Activated T-cell treated with anti-CD3 and anti-CD28 coated beads, Interleukin-2, amount 50 U/mL, for 4 hours (primary cell): Measurements from ENCODE around the gene SCMH1. TPM values are rescaled to one million over a fixed set of nuclear protein-coding genes. Genes with fewer than 3 reads are reported as not detected.
A peak's percentile ranks its signal among the peaks of the same experiment; 100 is the strongest.
"Not testable (repeated sequence)": the region's sequence is repeated elsewhere in the genome, so short reads cannot be mapped to it uniquely, and the experiment has no call there.

ENCODE experiments used
- ATAC-seq, 2 donors: fragments of 200-7000 bp; cut with Tn5 transposase; one replicate each; pipeline ENCODE4 v1.10.0; 2021
- DNase-seq: peaks from one replicate; pipeline ENCODE4 v3.0.0-alpha.2; 2020
- H3K27me3 Mint-ChIP-seq: one replicate; pipeline ENCODE4 v1.8.0; 2021; ENCODE audit warnings: low read depth, mixed read lengths
- H3K36me3 Mint-ChIP-seq: one replicate; pipeline ENCODE4 v1.8.0; 2022; ENCODE audit warnings: mixed read lengths; ENCODE audit not compliant: insufficient read depth
- H3K4me1 Mint-ChIP-seq: one replicate; pipeline ENCODE4 v1.8.0; 2021; ENCODE audit warnings: low read depth, mixed read lengths
- H3K4me3 Mint-ChIP-seq: one replicate; pipeline ENCODE4 v1.8.0; 2021; ENCODE audit warnings: mild to moderate bottlenecking, moderate library complexity, mixed read lengths
- H3K9me3 Mint-ChIP-seq: one replicate; pipeline ENCODE4 v1.8.0; 2021; ENCODE audit warnings: mixed read lengths
- total RNA-seq, 3 donors: library from RNA; stranded (reverse); gene quantifications; one replicate each; pipeline ENCODE4 v1.2.1, GENCODE V29; 2021

The SCMH1 gene
- total RNA-seq, 3 donors from 2014 or later = 17.1 to 19.8 (median 17.9) TPM

DNA sequence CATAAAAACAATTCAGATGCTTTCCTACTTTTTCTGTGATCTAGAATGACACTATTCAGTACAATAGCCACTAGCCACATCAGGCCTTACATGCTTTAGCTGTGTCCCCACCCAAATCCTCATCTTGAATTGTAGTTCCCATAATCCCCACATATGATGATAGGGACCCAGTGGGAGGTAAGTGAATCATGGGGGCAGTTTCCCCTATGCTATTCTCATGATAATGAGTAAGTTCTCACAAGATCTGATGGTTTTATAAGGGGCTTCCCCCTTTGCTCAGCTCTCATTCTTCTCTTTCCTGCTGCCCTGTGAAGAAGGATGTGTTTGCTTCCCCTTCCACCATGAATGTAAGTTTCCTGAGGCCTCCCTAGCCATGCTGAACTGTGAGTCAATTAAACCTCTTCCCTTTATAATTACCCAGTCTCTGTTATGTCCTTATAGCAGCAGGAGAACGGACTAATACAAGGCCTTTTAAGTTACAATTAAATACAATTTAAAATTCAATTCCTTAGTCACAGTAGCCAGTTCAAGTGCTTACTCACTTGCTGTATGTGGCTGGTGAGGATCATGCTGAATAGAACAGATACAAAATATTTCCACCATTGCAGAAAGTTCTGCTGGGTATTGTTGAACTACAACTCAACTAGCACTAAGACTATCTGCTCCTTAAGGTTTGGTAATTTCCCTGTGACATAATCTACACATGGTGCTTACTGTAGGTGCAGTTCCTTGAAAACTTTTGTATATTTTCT lies 106.7 kb downstream of the SCMH1 start:
- ATAC-seq = peak; percentile 40 to 80
- peaks cover 54% of the 10 kb centered on the region for H3K36me3 Mint-ChIP-seq

DNA sequence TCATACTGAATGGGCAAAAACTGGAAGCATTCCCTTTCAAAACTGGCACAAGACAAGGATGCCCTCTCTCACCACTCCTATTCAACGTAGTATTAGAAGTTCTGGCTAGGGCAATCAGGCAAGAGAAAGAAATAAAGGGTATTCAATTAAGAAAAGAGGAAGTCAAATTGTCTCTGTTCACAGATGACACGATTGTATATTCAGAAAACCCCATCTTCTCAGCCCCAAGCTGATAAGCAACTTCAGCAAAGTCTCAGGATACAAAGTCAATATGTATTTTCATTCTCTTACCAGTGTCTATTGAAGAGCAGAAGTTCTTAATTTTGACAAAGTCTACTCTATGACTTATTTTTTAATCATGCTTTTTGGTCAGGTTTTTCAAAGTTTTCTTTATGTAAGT lies 107.8 kb downstream of the SCMH1 start:
- H3K36me3 Mint-ChIP-seq = peaks cover 49% of the 10 kb centered on the region

More for the DNA sequence above, 106.7 kb downstream of the SCMH1 start:
- H3K9me3 Mint-ChIP-seq = peaks cover 9% of the 10 kb centered on the region
- DNase-seq = no peak
- no peaks in the 10 kb centered on the region for H3K27me3 Mint-ChIP-seq
- no peak overlapping the region for H3K4me3 Mint-ChIP-seq
- peaks cover 4% of the 10 kb centered on the region for H3K4me1 Mint-ChIP-seq

DNA sequence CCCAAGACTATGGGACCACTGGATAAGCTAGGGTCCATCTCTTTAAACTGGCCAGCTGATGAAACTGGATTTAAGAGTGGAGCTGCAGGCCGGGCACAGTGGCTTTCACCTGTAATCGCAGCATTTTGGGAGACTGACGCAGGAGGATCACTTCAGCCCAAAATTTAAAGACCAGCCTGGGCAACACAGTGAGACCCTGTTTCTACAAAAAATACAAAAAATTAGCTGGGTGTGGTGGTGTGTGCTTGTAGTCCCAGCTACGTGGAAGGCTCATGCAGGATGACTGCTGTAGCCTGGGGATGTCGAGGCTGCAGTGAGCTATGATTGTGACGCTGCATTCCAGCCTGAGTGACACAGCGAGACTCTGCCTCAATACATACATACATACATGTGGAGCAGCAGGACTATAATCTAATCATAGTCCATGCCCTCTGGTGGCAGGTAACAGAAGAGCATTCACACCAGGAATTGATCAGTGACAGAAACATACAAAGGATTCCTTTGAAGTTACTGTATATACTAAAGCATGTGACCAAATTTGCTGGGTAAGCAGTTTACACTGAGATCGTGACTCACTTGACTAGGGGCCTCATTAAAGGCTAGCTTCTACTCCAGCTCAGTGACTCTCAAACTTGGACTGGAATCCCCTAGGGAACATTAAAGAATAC lies 119.1 kb downstream of the SCMH1 start:
- no peaks in the 10 kb centered on the region for H3K27me3 Mint-ChIP-seq
- H3K36me3 Mint-ChIP-seq = peaks cover 7% of the 10 kb centered on the region
- H3K9me3 Mint-ChIP-seq = no peaks in the 10 kb centered on the region
- H3K4me1 Mint-ChIP-seq = no peaks in the 10 kb centered on the region
- DNase-seq (no peak), ATAC-seq (peak; percentile 50 to 66)
- H3K4me3 Mint-ChIP-seq = no peak overlapping the region

More for the DNA sequence above, 107.8 kb downstream of the SCMH1 start:
- not testable (repeated sequence) for H3K4me3 Mint-ChIP-seq, H3K4me1 Mint-ChIP-seq, ATAC-seq, DNase-seq, H3K27me3 Mint-ChIP-seq, H3K9me3 Mint-ChIP-seq

DNA sequence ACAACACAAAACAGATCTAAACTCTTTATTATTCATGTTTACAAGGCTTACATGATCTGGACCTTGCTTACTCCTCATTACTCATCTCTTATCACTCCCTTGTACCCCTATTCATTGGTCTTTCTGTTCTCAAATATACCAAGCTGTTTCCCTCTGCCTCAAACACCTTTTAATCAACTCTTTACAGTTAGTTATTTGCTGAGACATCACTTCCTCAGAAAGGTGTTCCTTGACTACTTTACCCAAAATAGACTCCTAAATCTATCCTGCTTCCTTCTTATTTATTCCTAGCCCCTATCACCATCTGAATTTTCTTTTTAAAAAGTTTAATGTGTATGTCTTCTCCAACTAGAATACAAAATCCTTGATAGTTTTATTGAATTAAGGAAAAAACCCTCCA lies 120.0 kb downstream of the SCMH1 start:
- H3K4me1 Mint-ChIP-seq = no peaks in the 10 kb centered on the region
- H3K4me3 Mint-ChIP-seq = no peak overlapping the region
- no peaks in the 10 kb centered on the region for H3K9me3 Mint-ChIP-seq
- H3K36me3 Mint-ChIP-seq = peaks cover 12% of the 10 kb centered on the region
- ATAC-seq (no peak), DNase-seq (no peak)
- H3K27me3 Mint-ChIP-seq = no peaks in the 10 kb centered on the region

DNA sequence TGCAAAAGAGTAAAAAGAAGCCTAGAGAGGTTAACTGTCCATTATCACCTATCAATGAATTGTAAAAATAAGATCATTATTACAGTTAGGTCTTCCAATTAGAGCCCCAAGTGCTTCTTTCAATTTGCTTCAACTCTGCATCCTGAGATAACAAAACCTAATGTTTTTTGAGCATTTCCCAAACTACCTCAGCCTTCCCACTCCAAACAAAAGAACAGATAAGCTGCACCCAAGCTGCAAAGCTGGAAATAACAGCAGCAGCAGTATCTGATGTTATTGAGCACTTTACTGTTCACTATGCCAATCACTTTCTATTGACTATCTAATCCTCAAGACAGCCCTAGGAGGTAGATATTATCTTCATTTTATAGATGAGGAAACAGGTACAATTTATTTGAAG lies 123.5 kb downstream of the SCMH1 start:
- no peaks in the 10 kb centered on the region for H3K4me1 Mint-ChIP-seq
- no peaks in the 10 kb centered on the region for H3K27me3 Mint-ChIP-seq
- H3K9me3 Mint-ChIP-seq = no peaks in the 10 kb centered on the region
- ATAC-seq = no peak
- no peak for DNase-seq
- no peak overlapping the region for H3K4me3 Mint-ChIP-seq
- H3K36me3 Mint-ChIP-seq = peaks cover 24% of the 10 kb centered on the region

DNA sequence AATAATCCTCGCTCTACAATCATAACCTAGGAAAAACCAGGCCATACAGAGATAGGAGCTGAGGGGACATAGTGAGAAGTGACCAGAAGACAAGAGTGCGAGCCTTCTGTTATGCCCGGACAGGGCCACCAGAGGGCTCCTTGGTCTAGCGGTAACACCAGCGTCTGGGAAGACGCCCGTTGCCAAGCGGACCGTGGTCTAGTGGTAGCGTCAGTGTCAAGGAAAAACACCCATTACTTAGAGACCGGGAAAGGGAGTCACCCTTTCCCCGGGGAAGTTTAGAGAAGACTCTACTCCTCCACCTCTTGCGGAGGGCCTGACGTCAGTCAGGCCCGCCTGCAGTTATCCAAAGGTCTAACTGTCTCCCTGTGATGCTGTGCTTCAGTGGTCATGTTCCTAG lies 124.9 kb downstream of the SCMH1 start:
- not testable (repeated sequence) for H3K9me3 Mint-ChIP-seq

DNA sequence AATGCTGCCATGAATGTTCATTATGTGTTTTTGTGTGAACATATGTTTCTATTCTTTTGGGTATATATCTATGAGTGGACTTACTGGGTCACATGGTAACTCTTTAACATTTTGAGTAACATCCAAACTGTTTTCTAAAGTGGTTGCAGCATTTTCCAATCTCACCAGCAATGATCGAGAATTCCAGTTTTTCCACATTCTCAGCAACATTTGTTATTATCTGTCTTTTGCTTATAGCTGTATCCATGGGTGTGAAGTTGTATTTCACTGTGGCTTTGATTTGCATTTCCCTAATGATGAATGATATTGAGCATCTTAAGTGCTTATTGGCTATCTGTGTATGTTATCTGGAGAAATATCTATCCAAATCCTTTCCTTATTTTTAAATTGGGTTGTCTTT lies 131.4 kb downstream of the SCMH1 start:
- peaks cover 33% of the 10 kb centered on the region for H3K36me3 Mint-ChIP-seq
- H3K9me3 Mint-ChIP-seq = no peaks in the 10 kb centered on the region
- DNase-seq (no peak), ATAC-seq (no peak)
- H3K4me1 Mint-ChIP-seq = no peaks in the 10 kb centered on the region
- no peaks in the 10 kb centered on the region for H3K27me3 Mint-ChIP-seq
- no peak overlapping the region for H3K4me3 Mint-ChIP-seq

More for the DNA sequence above, 124.9 kb downstream of the SCMH1 start:
- H3K4me3 Mint-ChIP-seq, H3K27me3 Mint-ChIP-seq, DNase-seq, ATAC-seq, H3K4me1 Mint-ChIP-seq: not testable (repeated sequence)
- peaks cover 26% of the 10 kb centered on the region for H3K36me3 Mint-ChIP-seq

DNA sequence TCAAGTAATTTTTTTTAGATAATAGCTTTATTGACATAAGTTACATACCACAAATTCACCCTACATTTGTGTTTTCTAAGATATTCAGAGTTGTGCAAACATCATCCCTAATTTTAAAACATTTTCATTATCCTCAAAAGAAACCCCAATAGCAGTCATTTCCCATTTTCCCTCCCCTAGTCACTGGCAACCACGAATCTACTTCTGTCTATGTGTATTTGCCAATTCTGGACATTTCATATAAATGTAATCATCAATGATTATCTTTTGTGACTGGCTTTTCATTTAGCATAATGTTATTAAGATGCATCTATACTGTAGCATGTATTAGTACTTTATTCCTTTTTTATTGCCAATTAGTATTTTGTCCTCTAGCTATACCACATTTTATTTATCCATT lies 131.8 kb downstream of the SCMH1 start:
- DNase-seq (no peak), ATAC-seq (no peak)
- Mint-ChIP-seq H3K36me3 (peaks cover 32% of the 10 kb centered on the region), H3K27me3 (no peaks in the 10 kb centered on the region), H3K4me3 (no peak overlapping the region), H3K9me3 (no peaks in the 10 kb centered on the region), H3K4me1 (no peaks in the 10 kb centered on the region)

DNA sequence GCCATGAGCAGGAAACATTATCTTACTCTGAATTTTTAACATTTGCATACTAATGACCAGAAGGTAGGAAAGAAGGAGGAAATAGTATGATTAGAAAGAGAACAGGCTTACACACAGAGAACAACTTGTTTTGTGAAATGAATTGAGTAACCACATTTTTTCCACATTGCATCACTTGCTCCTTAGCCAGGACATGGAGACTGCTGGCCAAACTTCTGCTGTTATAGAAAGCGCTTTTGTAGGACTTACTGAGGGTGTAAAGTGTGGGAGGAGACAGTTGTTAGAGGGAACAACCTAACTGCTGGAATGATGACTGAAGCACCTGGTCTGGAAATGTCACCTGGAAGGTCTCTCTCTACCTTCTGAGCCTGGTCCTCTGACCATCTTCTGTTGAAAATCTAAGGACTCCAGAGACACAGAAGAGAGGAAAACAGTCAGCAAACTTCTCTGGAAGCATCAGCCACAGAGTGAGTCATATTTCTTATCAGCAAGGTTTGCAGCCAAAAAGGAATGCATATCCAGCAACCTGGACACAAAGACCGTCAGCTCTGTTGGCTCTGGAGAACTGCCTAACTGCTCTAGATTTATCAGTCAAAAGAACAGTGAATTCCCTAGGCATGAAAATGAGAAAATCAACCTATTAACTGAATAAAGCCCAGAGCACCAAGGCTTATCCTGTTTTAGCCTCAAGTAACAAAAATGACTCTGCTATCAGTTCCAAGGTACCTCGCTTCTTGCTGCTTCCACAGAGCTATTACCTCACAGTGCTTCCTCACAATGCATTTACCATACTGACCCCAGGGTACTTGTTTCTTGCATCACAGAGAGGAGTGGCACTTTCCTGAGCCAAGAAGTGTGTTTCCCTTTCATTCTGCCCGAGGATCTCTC lies 132.6 kb downstream of the SCMH1 start:
- no peaks in the 10 kb centered on the region for H3K27me3 Mint-ChIP-seq
- DNase-seq (no peak), ATAC-seq (no peak)
- H3K4me3 Mint-ChIP-seq = no peak overlapping the region
- H3K9me3 Mint-ChIP-seq = no peaks in the 10 kb centered on the region
- no peaks in the 10 kb centered on the region for H3K4me1 Mint-ChIP-seq
- peaks cover 32% of the 10 kb centered on the region for H3K36me3 Mint-ChIP-seq

DNA sequence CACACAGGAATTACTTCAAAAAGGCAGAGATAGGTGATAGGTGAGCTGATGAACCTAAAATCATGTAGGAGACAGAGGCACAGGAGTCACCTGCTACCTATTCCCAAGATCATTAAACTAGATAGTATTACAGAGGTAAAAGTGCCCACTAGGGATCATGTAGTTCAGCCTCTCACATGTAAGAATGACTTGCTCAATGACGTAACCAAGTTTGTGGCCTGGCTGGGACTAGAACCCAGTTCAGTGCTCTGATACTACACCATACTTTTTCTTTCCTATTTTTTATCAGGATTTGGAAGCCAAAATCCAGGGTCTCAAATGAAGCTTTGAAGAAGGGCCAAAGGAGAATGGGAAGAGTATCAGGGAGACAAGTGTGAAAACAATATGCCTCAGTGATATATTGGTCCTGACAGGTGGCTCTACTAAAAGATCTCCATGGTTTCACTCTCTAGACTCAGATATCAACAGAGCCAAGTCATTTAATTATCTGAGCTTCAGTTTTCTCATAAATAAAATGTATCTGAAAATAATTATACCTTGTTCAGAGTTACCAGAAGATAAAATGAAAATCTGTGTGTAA lies 133.3 kb downstream of the SCMH1 start:
- Mint-ChIP-seq H3K27me3 (no peaks in the 10 kb centered on the region), H3K36me3 (peaks cover 31% of the 10 kb centered on the region), H3K4me3 (no peak overlapping the region), H3K9me3 (no peaks in the 10 kb centered on the region), H3K4me1 (no peaks in the 10 kb centered on the region)
- no peak for ATAC-seq
- no peak for DNase-seq

DNA sequence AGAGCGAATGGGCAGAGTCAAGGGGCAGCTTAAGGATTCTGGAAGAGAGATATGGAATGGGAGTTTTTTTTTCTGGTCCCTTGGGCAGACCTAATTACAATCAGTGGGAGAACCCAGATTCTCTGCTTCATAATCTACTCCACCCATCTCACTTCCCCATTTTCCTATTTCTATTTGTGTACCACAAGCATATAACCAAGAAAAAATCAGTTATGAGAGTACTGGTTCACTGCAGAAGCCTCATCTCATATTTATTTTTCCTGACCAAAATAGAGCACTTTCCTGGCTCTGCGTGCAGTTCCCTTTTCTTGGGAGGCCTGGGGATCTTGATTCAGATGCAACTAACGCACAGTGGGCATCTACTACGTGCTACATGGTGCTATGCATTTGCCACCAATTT lies 138.3 kb downstream of the SCMH1 start:
- Mint-ChIP-seq H3K36me3 (peaks cover 10% of the 10 kb centered on the region), H3K4me3 (no peak overlapping the region), H3K4me1 (no peaks in the 10 kb centered on the region), H3K9me3 (no peaks in the 10 kb centered on the region), H3K27me3 (no peaks in the 10 kb centered on the region)
- ATAC-seq (no peak), DNase-seq (no peak)

DNA sequence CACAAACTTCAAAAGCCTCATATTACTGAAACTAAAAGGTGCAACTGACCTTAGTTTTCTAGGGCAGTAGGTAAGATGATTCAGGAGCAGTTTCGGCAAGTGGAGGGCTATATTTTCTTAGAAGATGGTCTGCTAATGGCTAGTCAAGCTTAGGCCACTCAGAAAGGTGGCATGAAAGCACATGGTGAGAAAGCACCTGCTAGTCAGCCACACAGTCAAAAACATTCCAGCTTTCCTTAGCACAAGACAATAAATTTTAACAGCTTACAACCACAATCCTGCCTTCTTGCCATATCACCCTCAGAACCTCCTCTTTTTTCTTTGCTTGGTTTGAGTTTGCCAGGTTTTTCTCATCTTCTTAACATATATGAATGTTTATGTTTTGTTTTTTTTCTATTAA lies 139.5 kb downstream of the SCMH1 start:
- H3K9me3 Mint-ChIP-seq = no peaks in the 10 kb centered on the region
- H3K27me3 Mint-ChIP-seq = no peaks in the 10 kb centered on the region
- H3K4me1 Mint-ChIP-seq = no peaks in the 10 kb centered on the region
- H3K4me3 Mint-ChIP-seq = no peak overlapping the region
- H3K36me3 Mint-ChIP-seq = peaks cover 9% of the 10 kb centered on the region
- ATAC-seq = no peak
- DNase-seq = no peak

DNA sequence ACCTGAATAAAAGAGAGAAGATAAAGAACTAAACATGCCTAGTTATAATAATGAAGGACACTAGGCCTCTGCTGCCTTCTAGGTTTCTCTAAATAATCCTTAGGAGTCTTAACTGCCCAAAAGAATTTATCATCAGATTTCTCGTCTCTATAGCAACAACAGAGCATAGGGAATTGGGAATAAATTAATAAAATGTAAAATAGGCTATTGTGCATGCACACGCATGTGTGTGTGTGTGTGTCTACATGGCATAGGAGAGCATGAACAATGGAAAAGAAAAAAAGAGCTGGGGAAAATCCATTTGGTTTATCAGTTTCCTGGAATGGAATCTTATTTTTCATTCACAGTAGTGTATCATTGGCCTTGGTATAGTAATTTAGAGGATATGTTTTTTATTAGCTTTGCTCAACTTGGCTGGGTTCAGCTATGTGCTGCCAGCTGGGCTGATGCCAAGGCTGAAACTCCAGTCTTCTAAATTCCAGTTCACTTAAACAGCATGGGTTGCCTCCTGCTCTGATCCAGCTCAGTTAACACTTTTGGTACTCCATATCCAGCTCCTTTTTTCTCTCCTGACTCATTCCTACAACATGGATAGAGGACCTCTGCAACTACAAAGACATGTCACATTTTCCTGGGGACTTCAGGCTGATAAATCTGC lies 140.0 kb downstream of the SCMH1 start:
- Mint-ChIP-seq H3K4me1 (no peaks in the 10 kb centered on the region), H3K9me3 (no peaks in the 10 kb centered on the region), H3K27me3 (no peaks in the 10 kb centered on the region), H3K4me3 (no peak overlapping the region), H3K36me3 (peaks cover 7% of the 10 kb centered on the region)
- DNase-seq (no peak), ATAC-seq (no peak)

DNA sequence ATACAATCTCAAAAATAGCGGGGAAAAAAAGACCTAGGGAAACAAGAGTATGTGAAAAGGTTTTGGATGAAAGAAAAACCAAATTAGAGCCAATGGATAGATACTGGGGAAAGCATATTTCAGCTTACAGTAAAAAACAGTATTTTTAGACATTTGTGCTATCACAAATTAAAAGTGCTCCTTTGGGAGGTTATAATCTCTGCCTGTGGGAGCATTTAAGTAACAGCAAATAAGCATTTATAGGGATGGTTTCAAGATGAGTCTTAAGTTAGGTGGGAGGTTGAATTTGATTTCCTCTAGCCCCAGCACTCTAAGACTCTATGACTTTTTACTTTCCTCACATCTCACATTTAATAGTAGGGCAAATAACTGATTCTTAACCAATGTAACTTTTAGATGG lies 141.0 kb downstream of the SCMH1 start:
- Mint-ChIP-seq H3K36me3 (peaks cover 2% of the 10 kb centered on the region), H3K9me3 (no peaks in the 10 kb centered on the region), H3K27me3 (no peaks in the 10 kb centered on the region), H3K4me1 (no peaks in the 10 kb centered on the region), H3K4me3 (no peak overlapping the region)
- no peak for ATAC-seq
- no peak for DNase-seq
